Activated T-cell treated with anti-CD3 and anti-CD28 coated beads, Interleukin-2, amount 50 U/mL, for 1 hour (primary cell): ENCODE measurements around the gene SPATS2L.

Source experiments
- DNase-seq: peaks from one replicate; pipeline ENCODE4 v3.0.0-alpha.2; 2020

SPATS2L gene, protein sequence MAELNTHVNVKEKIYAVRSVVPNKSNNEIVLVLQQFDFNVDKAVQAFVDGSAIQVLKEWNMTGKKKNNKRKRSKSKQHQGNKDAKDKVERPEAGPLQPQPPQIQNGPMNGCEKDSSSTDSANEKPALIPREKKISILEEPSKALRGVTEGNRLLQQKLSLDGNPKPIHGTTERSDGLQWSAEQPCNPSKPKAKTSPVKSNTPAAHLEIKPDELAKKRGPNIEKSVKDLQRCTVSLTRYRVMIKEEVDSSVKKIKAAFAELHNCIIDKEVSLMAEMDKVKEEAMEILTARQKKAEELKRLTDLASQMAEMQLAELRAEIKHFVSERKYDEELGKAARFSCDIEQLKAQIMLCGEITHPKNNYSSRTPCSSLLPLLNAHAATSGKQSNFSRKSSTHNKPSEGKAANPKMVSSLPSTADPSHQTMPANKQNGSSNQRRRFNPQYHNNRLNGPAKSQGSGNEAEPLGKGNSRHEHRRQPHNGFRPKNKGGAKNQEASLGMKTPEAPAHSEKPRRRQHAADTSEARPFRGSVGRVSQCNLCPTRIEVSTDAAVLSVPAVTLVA

DNA sequence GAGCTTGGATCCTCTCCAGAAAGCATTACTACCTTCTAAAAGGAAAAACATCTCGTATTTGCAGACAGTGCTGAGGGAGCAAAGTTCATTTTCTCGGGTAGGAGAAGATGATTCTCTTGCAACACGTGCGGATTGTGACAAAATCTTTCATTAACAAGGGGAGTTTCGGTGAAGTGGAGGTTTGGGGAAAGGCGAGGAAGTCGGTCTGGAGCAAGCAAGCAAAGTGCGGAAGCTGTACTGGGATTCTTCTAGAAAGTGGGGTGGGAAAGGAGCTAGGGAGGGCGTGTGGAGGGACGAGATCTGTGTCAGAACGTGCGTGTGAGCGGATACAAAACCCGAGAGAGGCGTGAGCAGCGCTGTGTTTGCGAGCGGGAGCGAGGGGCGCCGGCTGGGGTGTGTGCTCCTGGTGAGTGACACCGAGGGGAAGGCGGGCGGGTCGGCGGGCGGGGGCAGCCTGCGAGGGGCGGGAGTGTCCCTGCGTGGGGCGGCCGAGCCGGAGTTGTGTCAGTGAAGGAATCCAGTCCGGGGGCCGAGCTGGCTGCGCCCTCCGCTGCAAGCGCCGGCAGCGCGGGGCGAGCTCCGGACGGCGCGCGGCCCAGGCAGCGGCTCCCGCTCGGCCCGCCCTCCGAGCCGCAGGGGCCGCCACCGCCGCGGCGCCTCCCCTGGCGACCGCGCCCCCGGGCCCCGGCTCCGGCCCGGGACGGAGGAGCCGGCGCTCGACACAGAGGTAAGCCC lies at the start of gene SPATS2L:
Gene SPATS2L, plus strand, starts transcription at position 498 of the 735 bp plus-strand sequence. CDS start 82,552 bp downstream, outside the sequence.
- peak; percentile 47 for DNase-seq

DNA sequence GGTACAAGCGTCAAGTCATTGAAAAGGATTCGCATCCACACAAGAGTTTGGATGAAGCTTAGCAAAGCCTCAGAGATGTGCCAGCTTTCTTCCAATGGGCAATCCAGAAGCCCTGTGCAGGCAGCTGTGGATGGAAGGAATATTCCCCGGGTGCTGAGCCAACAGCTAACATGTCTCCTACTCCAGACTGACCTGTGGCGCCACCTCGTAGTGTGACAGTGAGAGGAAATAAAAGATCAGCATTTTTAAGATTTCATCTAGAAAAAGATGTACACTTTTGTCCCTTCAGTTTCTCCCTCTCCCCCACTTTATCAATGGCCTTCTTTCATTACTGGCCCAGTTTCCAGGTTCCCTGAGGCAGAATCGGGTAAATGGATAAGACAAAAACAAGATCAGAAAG lies 48.9 kb upstream of the SPATS2L start:
- no peak for DNase-seq

GRCh38 chr2:200258081-200258480 lies 48.4 kb upstream of the SPATS2L start:
- DNase-seq = no peak

GRCh38 chr2:200258881-200259576 lies 47.5 kb upstream of the SPATS2L start:
- DNase-seq = no peak

DNA sequence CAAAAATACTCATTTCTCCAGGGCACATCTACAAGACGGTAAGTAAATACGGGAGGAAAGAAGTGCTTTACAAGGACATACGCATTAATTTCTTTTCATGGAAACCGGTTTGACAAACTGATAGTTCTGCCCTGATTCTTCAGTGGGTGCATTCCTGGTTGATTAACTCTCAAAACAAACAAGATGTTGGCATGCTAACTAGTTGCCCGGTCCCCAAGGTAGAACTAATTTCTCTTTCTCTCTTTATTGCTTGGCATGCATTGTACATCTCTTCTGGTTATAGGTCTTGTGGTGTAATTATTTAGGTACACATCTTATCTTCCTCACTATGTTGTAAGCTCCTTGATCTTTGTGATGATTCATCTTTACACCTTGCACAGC lies 46.9 kb upstream of the SPATS2L start:
- DNase-seq = no peak

GRCh38 chr2:200262047-200262446 lies 44.4 kb upstream of the SPATS2L start:
- no peak for DNase-seq

DNA sequence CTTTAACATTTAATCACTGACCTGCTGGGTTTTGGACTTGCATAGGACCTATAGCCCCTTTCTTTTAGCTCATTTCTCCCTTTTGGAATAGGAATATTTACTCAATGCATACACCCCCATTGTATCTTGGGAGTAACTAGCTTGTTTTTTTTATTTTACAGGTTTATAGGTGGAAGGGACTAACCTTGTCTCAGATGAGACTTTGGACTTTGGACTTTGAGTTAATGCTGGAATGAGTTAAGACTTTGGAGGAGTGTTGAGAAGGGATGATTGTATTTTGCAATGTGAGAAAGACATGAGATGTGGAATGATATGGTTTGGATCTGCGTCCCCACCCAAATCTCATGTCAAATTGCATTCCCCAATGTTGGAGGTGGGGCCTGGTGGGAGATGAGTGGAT lies 43.2 kb upstream of the SPATS2L start:
- no peak for DNase-seq

DNA sequence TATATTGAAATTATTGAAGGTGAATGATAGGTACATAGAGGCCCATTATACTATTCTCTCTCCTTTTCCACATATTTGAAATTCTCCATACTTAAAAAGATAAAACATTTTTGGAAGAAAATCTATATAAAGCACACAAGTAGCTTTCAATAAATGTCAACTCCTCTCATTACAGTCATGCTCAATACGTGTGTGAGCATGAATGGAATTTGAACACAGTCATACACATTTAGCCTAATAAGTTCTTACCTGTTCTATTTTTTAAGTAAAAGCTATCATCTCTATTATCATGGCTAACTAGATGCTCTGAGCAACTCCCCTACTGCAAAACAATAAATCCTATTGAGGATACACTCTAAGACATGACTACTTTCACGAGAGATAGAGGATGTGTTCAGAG lies 41.9 kb upstream of the SPATS2L start:
- no peak for DNase-seq

- no peak for DNase-seq
Observed at GRCh38 chr2:200266406-200266805, 40.1 kb upstream of the SPATS2L start.

GRCh38 chr2:200267350-200267749 lies 39.1 kb upstream of the SPATS2L start:
- DNase-seq = no peak

GRCh38 chr2:200270732-200271131 lies 35.8 kb upstream of the SPATS2L start:
- no peak for DNase-seq

DNA sequence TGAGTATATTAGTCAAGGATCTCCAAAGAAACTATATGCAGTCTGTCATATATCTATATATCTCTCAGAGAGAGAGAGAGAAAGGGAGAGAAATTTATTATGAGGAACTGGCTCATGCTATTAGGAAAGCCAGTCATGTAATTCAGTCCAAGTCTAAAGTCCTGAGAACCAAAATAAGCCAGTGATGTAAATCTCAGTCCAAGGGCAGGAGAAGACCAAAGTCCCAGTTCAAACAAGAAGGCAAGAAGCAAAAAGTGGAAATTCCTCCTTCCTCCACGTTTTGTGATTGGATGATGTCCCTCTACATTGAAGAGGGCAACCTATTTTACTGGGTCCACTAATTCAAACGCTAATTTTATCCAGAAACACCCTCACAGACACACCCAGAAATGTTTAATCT lies 34.2 kb upstream of the SPATS2L start:
- DNase-seq = no peak

GRCh38 chr2:200274116-200275075 lies 32.1 kb upstream of the SPATS2L start:
- no peak for DNase-seq

DNA sequence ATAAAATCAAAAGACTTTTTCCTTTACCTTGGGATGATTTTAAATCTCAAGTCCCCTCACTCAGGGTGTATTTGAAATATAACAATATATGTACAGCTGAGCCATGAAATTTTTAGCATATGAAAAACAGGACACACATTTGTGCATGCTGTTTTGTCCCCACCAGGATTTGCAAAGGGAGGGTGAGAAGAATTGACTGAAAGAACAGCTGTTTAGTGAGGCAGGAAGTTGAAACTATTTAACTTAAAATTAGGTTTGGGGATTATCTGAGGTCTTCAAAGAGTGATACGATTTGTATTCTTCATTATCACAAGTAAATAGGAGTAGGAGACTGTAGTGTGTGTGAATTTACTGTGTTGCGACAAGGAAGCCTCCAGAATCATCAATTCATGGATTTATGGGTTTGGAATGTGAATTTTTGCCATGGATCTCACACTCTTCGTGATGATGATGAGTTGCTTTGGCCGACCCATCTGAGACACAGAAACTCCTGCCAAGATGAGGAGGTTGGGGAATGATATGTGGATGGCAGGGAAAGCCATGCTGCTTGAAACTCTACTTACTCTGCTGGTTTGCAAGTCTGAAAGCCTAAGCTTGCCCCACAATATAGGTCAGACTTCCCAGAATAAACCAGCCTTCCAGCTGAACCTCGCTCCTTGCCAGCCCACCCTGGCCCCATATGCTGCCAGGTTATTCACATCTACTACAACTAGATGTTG lies 31.0 kb upstream of the SPATS2L start:
- no peak for DNase-seq

DNA sequence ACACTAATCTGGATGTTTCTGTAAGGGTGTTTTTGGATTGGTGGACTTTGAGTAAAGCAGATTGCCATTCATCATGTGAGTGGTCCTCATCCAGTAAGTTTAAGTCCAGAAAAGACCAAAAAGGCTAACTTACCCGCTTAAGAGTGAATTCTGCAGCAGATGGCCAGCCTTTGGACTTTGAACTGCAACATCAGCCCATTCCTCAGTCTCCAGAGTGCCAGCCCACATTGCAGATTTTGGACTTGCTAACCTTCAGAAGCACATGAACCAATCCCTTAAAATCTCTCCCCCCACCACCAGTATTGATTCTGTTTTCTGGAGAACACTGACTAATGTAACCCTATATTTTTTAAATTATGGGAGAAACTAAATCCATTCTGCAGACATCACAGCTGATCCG lies 30.0 kb upstream of the SPATS2L start:
- no peak for DNase-seq

- no peak for DNase-seq
Observed at GRCh38 chr2:200278694-200279316, 27.7 kb upstream of the SPATS2L start.

GRCh38 chr2:200279857-200280256 lies 26.6 kb upstream of the SPATS2L start:
- no peak for DNase-seq

DNA sequence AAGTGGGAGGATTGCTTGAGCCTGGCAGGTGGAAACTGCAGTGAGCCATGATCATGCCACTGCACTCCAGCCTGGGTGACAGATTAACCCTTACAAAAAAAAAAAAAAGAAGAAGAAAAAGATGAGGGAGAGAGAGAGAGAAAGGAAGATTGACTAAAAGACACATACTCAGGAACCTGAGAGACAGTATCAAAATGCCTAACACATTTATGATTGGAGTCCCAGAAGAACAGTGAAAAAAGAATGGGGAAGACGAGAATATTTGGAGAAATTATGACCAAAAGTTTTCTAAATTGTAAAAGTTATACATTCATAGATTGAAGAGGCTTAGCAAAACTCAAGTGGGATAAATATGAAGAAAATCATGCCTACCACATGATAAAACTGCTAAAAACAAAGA lies 19.9 kb upstream of the SPATS2L start:
- no peak for DNase-seq

GRCh38 chr2:200288670-200289429 lies 17.6 kb upstream of the SPATS2L start:
- DNase-seq = no peak

DNA sequence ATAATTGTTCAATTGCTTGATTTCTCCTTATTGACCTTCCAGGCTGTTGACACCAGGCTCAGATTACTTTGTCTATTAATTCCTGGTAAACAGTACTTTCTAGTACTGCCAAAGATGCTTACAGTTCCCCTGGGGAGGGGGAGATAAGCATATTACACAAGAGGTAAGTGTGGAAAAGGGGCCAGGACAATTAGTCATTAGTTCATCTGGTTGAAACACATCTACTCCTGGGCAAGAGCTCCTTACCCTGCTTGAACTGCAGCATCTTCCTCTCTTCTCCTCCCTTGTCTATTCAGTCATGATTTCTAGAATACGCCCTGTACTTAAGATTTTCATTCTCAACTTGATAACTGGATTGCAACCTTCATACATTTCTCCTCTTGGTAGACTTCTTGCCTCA lies 10.4 kb upstream of the SPATS2L start:
- no peak for DNase-seq
